ENCODE results near the gene ERGIC1.

Gene ERGIC1

GRCh38 chr5:172883066-172883465 is 49.0 kb downstream of the ERGIC1 start:
- no peaks in the 10 kb centered on the region for H4K20me1 ChIP-seq (ENCODE audit: control insufficient read depth, insufficient read depth, low read depth, low read length)
- no peak for TF ChIP-seq CTCF (IDR thresholded peaks at IDR 0.05; ENCODE audit: low read depth, low read length, poor library complexity, severe bottlenecking)
- TF ChIP-seq EZH2phosphoT487 (IDR thresholded peaks at IDR 0.05; ENCODE audit: borderline replicate concordance, low read length): no peak
- H3K27ac ChIP-seq (ENCODE audit: low read depth, low read length): no peak overlapping the region
- H3K27me3 ChIP-seq (ENCODE audit: control insufficient read depth, low read length): no peaks in the 10 kb centered on the region
- no peaks in the 10 kb centered on the region for H3K9me2 ChIP-seq (replicated peaks; ENCODE audit: control insufficient read depth, low read length)
- no peak overlapping the region for H3K4me3 ChIP-seq (ENCODE audit: low read length)
- H3K79me2 ChIP-seq (ENCODE audit: control insufficient read depth, low read length): 0 out of 2 replicates have a peak, but pooled peaks cover 2% of the 10 kb centered on the region
- H3K36me3 ChIP-seq (ENCODE audit: control insufficient read depth, low read length): no peaks in the 10 kb centered on the region
- no peaks in the 10 kb centered on the region for H3K4me1 ChIP-seq (ENCODE audit: control insufficient read depth, low read length)
- H3F3A ChIP-seq (ENCODE audit: control insufficient read depth, insufficient read depth): no peaks in the 10 kb centered on the region
- no peaks in the 10 kb centered on the region for H3K9me3 ChIP-seq (ENCODE audit: control insufficient read depth, insufficient read depth, low read length)
- H3K4me2 ChIP-seq (ENCODE audit: low read length): no peak overlapping the region

GRCh38 chr5:172885597-172886340 is 51.7 kb downstream of the ERGIC1 start:
- no peak overlapping the region for H3K4me3 ChIP-seq (ENCODE audit: low read length)
- no peak overlapping the region for H3K27ac ChIP-seq (ENCODE audit: low read depth, low read length)
- H3K9me2 ChIP-seq (replicated peaks; ENCODE audit: control insufficient read depth, low read length): no peaks in the 10 kb centered on the region
- H3K9me3 ChIP-seq (ENCODE audit: control insufficient read depth, insufficient read depth, low read length): no peaks in the 10 kb centered on the region
- TF ChIP-seq EZH2phosphoT487 (IDR thresholded peaks at IDR 0.05; ENCODE audit: borderline replicate concordance, low read length) (no peak), CTCF (IDR thresholded peaks at IDR 0.05; ENCODE audit: low read depth, low read length, poor library complexity, severe bottlenecking) (no peak)
- H4K20me1 ChIP-seq (ENCODE audit: control insufficient read depth, insufficient read depth, low read depth, low read length): no peaks in the 10 kb centered on the region
- no peaks in the 10 kb centered on the region for H3K4me1 ChIP-seq (ENCODE audit: control insufficient read depth, low read length)
- H3K4me2 ChIP-seq (ENCODE audit: low read length): no peak overlapping the region
- no peaks in the 10 kb centered on the region for H3K27me3 ChIP-seq (ENCODE audit: control insufficient read depth, low read length)
- H3K36me3 ChIP-seq (ENCODE audit: control insufficient read depth, low read length): peaks cover 4% of the 10 kb centered on the region; the same call in 1 of the 2 replicates
- no peaks in the 10 kb centered on the region for H3K79me2 ChIP-seq (ENCODE audit: control insufficient read depth, low read length)
- H3F3A ChIP-seq (ENCODE audit: control insufficient read depth, insufficient read depth): no peaks in the 10 kb centered on the region

- no peak overlapping the region for H3K4me2 ChIP-seq (ENCODE audit: low read length)
- no peaks in the 10 kb centered on the region for H4K20me1 ChIP-seq (ENCODE audit: control insufficient read depth, insufficient read depth, low read depth, low read length)
- H3K27me3 ChIP-seq (ENCODE audit: control insufficient read depth, low read length): no peaks in the 10 kb centered on the region
- H3K9me2 ChIP-seq (replicated peaks; ENCODE audit: control insufficient read depth, low read length): no peaks in the 10 kb centered on the region
- TF ChIP-seq EZH2phosphoT487 (IDR thresholded peaks at IDR 0.05; ENCODE audit: borderline replicate concordance, low read length): no peak
- TF ChIP-seq CTCF (IDR thresholded peaks at IDR 0.05; ENCODE audit: low read depth, low read length, poor library complexity, severe bottlenecking): no peak
- no peaks in the 10 kb centered on the region for H3K9me3 ChIP-seq (ENCODE audit: control insufficient read depth, insufficient read depth, low read length)
- H3K79me2 ChIP-seq (ENCODE audit: control insufficient read depth, low read length): no peaks in the 10 kb centered on the region
- no peak overlapping the region for H3K4me3 ChIP-seq (ENCODE audit: low read length)
- no peak overlapping the region for H3K27ac ChIP-seq (ENCODE audit: low read depth, low read length)
- H3K36me3 ChIP-seq (ENCODE audit: control insufficient read depth, low read length): peaks cover 4% of the 10 kb centered on the region; the same call in 1 of the 2 replicates
- no peaks in the 10 kb centered on the region for H3K4me1 ChIP-seq (ENCODE audit: control insufficient read depth, low read length)
- H3F3A ChIP-seq (ENCODE audit: control insufficient read depth, insufficient read depth): no peaks in the 10 kb centered on the region
Measured at GRCh38 chr5:172886476-172886875, 52.4 kb downstream of the ERGIC1 start.
